CD14-positive monocyte (primary cell): ENCODE data around the gene TMEM144. TPM values are rescaled to one million over a fixed set of nuclear protein-coding genes. Genes with fewer than 3 reads are reported as not detected.

ENCODE experiments used
- DNase-seq, 3 donors: peaks; one replicate each; pipeline ENCODE4 v3.0.0-alpha.2; 2011 to 2022
- H2AFZ ChIP-seq: 2 replicates; pipeline ENCODE4 v1.6.0; 2012; ENCODE audit warnings: mild to moderate bottlenecking, low read depth, low read length, inconsistent platforms; ENCODE audit not compliant: insufficient read depth, poor library complexity, severe bottlenecking
- H3K27ac ChIP-seq, 2 donors: 1 replicate in 1 of 2; 2 replicates in 1 of 2; pipeline ENCODE4 v1.5.1; 2012 to 2013; ENCODE audit warnings: low read length in 2 of 2, control low read depth in 1 of 2, inconsistent platforms in 1 of 2, low read depth in 1 of 2, mild to moderate bottlenecking in 1 of 2
- H3K27me3 ChIP-seq, 2 donors: one replicate each; pipeline versions ENCODE4 v1.6.0 to v1.6.1; 2011 to 2013; ENCODE audit warnings: low read length in 2 of 2; ENCODE audit not compliant: control insufficient read depth in 2 of 2, insufficient read depth in 2 of 2
- H3K36me3 ChIP-seq, 2 donors: replicated peaks in 1 of 2; 1 replicate in 1 of 2; 2 replicates in 1 of 2; pipeline versions ENCODE4 v1.5.1 to v1.6.1; 2012 to 2013; ENCODE audit warnings: low read length in 2 of 2, control low read depth in 1 of 2, inconsistent platforms in 1 of 2, mild to moderate bottlenecking in 1 of 2; ENCODE audit not compliant: insufficient read depth in 2 of 2, control insufficient read depth in 1 of 2
- H3K4me1 ChIP-seq, 2 donors: 1 replicate in 1 of 2; 2 replicates in 1 of 2; pipeline versions ENCODE4 v1.5.1 to v1.6.1; 2012 to 2013; ENCODE audit warnings: low read length in 2 of 2, control low read depth in 1 of 2, inconsistent platforms in 1 of 2, mild to moderate bottlenecking in 1 of 2, moderate library complexity in 1 of 2; ENCODE audit not compliant: insufficient read depth in 2 of 2, control insufficient read depth in 1 of 2
- H3K4me2 ChIP-seq: replicated peaks from 2 replicates; pipeline ENCODE3; 2012; ENCODE audit warnings: low read length, moderate library complexity, mild to moderate bottlenecking; ENCODE audit not compliant: poor library complexity, severe bottlenecking; ENCODE audit errors: extremely low read depth
- H3K4me3 ChIP-seq, 3 experiments: fragments of 200-600 bp in 1 of 3; sonication (generic) in 1 of 3; replicated peaks in 1 of 3; 1 replicate in 2 of 3; 2 replicates in 1 of 3; pipeline ENCODE4 v1.5.1; 2011 to 2013; ENCODE audit warnings: low read length in 3 of 3, mild to moderate bottlenecking in 3 of 3, control low read depth in 2 of 3, low read depth in 2 of 3, inconsistent platforms in 1 of 3, moderate library complexity in 1 of 3
- H3K79me2 ChIP-seq: 2 replicates; pipeline ENCODE4 v1.6.0; 2012; ENCODE audit warnings: mild to moderate bottlenecking, control low read depth, inconsistent platforms, low read length, moderate library complexity; ENCODE audit not compliant: insufficient read depth
- H3K9ac ChIP-seq: 2 replicates; pipeline ENCODE4 v1.6.0; 2017; ENCODE audit warnings: low read length, mild to moderate bottlenecking; ENCODE audit not compliant: insufficient read depth, poor library complexity, severe bottlenecking
- H3K9me3 ChIP-seq, 2 donors: replicated peaks in 1 of 2; 1 replicate in 1 of 2; 2 replicates in 1 of 2; pipeline versions ENCODE4 v1.5.1 to v1.6.1; 2012 to 2013; ENCODE audit warnings: low read length in 2 of 2, control low read depth in 1 of 2; ENCODE audit not compliant: control insufficient read depth in 1 of 2, insufficient read depth in 1 of 2
- H4K20me1 ChIP-seq: 2 replicates; pipeline ENCODE4 v1.6.0; 2012; ENCODE audit warnings: mild to moderate bottlenecking, low read length, control low read depth, moderate library complexity; ENCODE audit not compliant: insufficient read depth
- H3K27ac Mint-ChIP-seq, 7 donors: one replicate each; pipeline ENCODE4 v1.8.0; 2020; ENCODE audit warnings: mild to moderate bottlenecking in 7 of 7, mixed read lengths in 7 of 7, moderate library complexity in 6 of 7, inconsistent platforms in 2 of 7
- H3K27me3 Mint-ChIP-seq, 3 donors: one replicate each; pipeline ENCODE4 v1.8.0; 2021 to 2022; ENCODE audit warnings: low read depth in 3 of 3, mild to moderate bottlenecking in 3 of 3, mixed read lengths in 3 of 3, moderate library complexity in 3 of 3, inconsistent platforms in 1 of 3
- H3K36me3 Mint-ChIP-seq, 2 donors: one replicate each; pipeline ENCODE4 v1.8.0; 2020; ENCODE audit warnings: mixed read lengths in 2 of 2, inconsistent platforms in 1 of 2, mild to moderate bottlenecking in 1 of 2
- H3K4me1 Mint-ChIP-seq: one replicate; pipeline ENCODE4 v1.8.0; 2020; ENCODE audit warnings: mild to moderate bottlenecking, mixed read lengths
- H3K4me3 Mint-ChIP-seq, 2 donors: one replicate each; pipeline ENCODE4 v1.8.0; 2020; ENCODE audit warnings: mild to moderate bottlenecking in 2 of 2, mixed read lengths in 2 of 2, moderate library complexity in 1 of 2
- H3K9me3 Mint-ChIP-seq, 7 donors: one replicate each; pipeline ENCODE4 v1.8.0; 2020 to 2022; ENCODE audit warnings: mixed read lengths in 7 of 7, mild to moderate bottlenecking in 6 of 7, moderate library complexity in 6 of 7, inconsistent platforms in 2 of 7
- WGBS: methylation state at CpG from one replicate; pipeline ENCODE4 v1.1.5; 2013; ENCODE audit warnings: missing lambda C conversion rate; ENCODE audit not compliant: insufficient coverage; 5-methylcytosine and 5-hydroxymethylcytosine counted together
- intact Hi-C, 2 donors: fragments of 100-400 bp; cut with micrococcal nuclease; formaldehyde crosslinking; loops; one replicate each; pipeline versions ENCODE4 v1.15.0 to v1.15.1; 2023
- polyA plus RNA-seq, 3 donors: library from polyadenylated mRNA; depleted of rRNA in 1 of 3; unstranded in 2 of 3; stranded (reverse) in 1 of 3; fragments of 300-500 nt in 2 of 3; fragments of >200 nt in 1 of 3; fragmentation: Illumina TruSeq in 2 of 3; gene quantifications; 1 replicate in 2 of 3; 2 replicates in 1 of 3; pipeline ENCODE4 v1.2.3, GENCODE V29; 2012 to 2021
- TF ChIP-seq, protein P1 (sequence below): fragments of 200-600 bp; IDR thresholded peaks from one replicate; pipeline ENCODE4 v1.8.0; 2022; ENCODE audit warnings: antibody characterized with exemption, mild to moderate bottlenecking

TMEM144 gene
- polyA plus RNA-seq, 3 donors = 1.0 to 27.9 (median 1.5) TPM

GRCh38 chr4:158170691-158171561 lies 39.4 kb upstream of the TMEM144 start:
- DNase-seq = peak; percentile 63 to 80 (median 74)

More at GRCh38 chr4:158170691-158171561, 39.4 kb upstream of the TMEM144 start:
- Histone ChIP-seq H3K4me1 (peaks cover 54 to 69% of the 10 kb centered on the region in 2 donors), H3K79me2 (peaks cover 98% of the 10 kb centered on the region), H3K9ac (peak overlapping the region; percentile 78), H3K4me2 (peak overlapping the region; percentile 92), H3K36me3 (peaks cover 0 to under 1% of the 10 kb centered on the region in 2 donors), H3K27me3 (no peaks in the 10 kb centered on the region), H3K9me3 (no peaks in the 10 kb centered on the region), H3K27ac (peak overlapping the region; percentile 66 to 82), H2AFZ (peak overlapping the region; percentile 91), H4K20me1 (peaks cover 30% of the 10 kb centered on the region), H3K4me3 (peak overlapping the region; percentile 66 to 98 (median 68))
- Mint-ChIP-seq H3K27me3 (peaks cover 0 to 3% (median 0%) of the 10 kb centered on the region in 3 donors), H3K4me3 (peak overlapping the region; percentile 93 to 98), H3K27ac (peak overlapping the region; percentile 85 to 95 (median 92)), H3K36me3 (peaks cover 13 to 32% of the 10 kb centered on the region in 2 donors), H3K9me3 (no peaks in the 10 kb centered on the region), H3K4me1 (peaks cover 66% of the 10 kb centered on the region)
- intact Hi-C loops = loop anchor here in 1 of 2 donors (5.0 kb wide), 2 partner anchors 36 to 184 kb away; no protein-coding TSS in a partner anchor
- TF ChIP-seq, protein P1, sequence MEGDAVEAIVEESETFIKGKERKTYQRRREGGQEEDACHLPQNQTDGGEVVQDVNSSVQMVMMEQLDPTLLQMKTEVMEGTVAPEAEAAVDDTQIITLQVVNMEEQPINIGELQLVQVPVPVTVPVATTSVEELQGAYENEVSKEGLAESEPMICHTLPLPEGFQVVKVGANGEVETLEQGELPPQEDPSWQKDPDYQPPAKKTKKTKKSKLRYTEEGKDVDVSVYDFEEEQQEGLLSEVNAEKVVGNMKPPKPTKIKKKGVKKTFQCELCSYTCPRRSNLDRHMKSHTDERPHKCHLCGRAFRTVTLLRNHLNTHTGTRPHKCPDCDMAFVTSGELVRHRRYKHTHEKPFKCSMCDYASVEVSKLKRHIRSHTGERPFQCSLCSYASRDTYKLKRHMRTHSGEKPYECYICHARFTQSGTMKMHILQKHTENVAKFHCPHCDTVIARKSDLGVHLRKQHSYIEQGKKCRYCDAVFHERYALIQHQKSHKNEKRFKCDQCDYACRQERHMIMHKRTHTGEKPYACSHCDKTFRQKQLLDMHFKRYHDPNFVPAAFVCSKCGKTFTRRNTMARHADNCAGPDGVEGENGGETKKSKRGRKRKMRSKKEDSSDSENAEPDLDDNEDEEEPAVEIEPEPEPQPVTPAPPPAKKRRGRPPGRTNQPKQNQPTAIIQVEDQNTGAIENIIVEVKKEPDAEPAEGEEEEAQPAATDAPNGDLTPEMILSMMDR = peak; percentile 97
- 1% methylated on average over 40 of the region's 42 CpGs for WGBS
